Astrocyte (in vitro differentiated cells and primary cell): Measurements from ENCODE around the gene TSPAN14.

Experiments
- EZH2 ChIP-seq: IDR thresholded peaks from 2 replicates; pipeline ENCODE4 v1.6.1; 2012; ENCODE audit warnings: mild to moderate bottlenecking, low read length, inconsistent platforms; ENCODE audit not compliant: insufficient read depth
- TF ChIP-seq, protein P1 (sequence below): IDR thresholded peaks from 2 replicates; pipeline ENCODE4 v1.5.1; 2011; ENCODE audit warnings: low read depth, mild to moderate bottlenecking, inconsistent platforms, low read length, moderate library complexity; ENCODE audit not compliant: insufficient read depth

DNA sequence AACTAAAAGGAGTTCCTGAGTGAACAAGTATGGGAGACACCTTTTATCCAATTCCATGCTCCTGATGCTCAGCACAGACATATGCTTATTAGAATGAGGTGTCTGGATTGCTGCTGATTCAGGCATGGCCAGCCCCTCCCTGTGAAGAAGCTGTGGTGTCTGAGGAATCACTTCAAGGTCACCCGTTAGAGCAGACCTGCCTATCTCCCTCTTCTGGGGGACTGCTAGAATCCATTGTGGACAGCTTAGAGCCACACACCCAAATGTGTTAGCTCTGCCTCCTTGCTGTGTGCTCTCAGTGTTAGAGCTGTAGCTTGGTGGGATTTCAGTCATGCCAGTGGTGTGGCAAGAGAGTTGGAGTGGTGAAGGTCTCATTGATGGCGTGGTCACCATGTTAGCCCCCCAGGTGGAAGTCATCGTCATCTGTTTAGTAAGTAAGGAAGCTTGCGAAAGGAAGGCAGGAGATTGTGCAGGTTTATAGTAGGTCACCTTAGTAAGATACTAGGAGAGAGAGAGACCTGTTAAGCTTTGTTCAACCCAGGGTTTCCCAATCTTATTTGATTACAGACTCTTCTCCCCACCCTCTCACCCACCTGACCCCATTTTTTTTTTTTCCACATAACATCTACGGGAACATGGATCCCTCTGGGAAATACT lies 32.9 kb upstream of the TSPAN14 start:
- TF ChIP-seq, protein P1, sequence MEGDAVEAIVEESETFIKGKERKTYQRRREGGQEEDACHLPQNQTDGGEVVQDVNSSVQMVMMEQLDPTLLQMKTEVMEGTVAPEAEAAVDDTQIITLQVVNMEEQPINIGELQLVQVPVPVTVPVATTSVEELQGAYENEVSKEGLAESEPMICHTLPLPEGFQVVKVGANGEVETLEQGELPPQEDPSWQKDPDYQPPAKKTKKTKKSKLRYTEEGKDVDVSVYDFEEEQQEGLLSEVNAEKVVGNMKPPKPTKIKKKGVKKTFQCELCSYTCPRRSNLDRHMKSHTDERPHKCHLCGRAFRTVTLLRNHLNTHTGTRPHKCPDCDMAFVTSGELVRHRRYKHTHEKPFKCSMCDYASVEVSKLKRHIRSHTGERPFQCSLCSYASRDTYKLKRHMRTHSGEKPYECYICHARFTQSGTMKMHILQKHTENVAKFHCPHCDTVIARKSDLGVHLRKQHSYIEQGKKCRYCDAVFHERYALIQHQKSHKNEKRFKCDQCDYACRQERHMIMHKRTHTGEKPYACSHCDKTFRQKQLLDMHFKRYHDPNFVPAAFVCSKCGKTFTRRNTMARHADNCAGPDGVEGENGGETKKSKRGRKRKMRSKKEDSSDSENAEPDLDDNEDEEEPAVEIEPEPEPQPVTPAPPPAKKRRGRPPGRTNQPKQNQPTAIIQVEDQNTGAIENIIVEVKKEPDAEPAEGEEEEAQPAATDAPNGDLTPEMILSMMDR = no peak
- TF ChIP-seq EZH2 = no peak
